ENCODE measurements around the gene TEKT1.

GRCh38 chr17:6753546-6753945, 78.0 kb downstream of the TEKT1 start:
- TF ChIP-seq CTCF (IDR thresholded peaks at IDR 0.05; ENCODE audit: insufficient read depth, low read depth, low read length) = no peak
- no peak for TF ChIP-seq EZH2 (IDR thresholded peaks at IDR 0.05; ENCODE audit: insufficient read depth, low read length)
